NCI-H2171 treated with DMSO at 0.1 percent for 48 hours (cell line): ENCODE results near the gene HEPACAM.

Experiments used
- DNase-seq: peaks from one replicate; lab custom pipeline; 2025; lab: John Stamatoyannopoulos, UW

The HEPACAM gene

DNA sequence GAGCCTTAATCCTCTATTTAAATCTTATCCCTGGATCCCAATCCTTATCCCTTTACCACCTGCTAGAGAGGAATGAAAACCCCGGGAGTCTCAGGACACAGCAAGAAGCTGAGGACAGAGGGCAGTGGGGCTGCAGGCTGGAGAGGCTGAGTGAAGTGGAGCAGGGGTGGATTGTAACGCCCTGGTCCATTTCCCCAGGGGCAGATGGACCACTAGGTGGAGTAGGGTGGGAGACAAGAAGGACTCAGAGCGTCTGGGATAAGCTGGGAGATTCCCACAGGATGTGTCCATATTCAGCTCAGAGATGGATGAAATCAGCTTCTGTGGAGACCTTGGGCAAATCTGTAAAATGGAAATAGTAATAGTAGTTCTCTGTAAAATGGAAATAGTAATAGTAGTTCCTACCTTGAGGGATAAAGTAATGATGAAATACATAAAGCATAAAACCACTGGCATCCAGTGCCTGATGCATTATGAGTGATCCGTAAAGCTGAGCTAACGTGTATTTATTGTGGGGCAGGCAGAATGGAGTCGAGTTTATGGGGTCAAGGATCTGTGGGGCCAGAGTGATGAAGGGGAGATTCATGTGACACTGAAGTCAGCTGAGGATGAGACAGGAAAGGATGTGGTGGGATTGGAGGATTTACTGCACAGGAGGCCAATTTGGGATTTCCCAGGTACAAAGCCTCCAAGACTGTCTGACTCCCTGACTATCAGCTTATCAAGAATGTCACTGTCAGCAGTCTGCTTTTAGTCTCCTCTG, 36.3 kb downstream of the HEPACAM start:
- no peak for DNase-seq

DNA sequence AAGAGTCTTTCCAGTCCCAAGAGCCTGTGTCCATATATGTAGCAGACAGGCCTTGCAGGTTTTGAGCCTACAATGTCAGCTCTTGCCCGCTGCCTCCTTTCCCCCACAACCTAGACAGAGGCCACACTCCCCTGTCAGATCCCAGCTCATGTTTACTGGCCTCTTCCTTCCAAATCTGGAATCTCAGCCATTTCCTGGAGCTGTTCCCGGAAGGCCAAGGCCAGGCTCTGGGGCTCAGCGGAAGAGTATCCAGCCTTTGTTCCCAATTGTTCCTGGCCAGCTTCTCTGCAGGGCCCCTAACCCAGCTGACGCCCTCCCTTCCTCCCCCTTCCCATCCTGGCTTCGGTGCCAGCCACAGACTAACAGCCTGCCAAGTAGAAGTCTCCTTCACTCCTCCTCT, 37.1 kb downstream of the HEPACAM start:
- no peak for DNase-seq

GRCh38 chr11:124898263-124898680, 37.6 kb downstream of the HEPACAM start:
- DNase-seq, result no peak

DNA sequence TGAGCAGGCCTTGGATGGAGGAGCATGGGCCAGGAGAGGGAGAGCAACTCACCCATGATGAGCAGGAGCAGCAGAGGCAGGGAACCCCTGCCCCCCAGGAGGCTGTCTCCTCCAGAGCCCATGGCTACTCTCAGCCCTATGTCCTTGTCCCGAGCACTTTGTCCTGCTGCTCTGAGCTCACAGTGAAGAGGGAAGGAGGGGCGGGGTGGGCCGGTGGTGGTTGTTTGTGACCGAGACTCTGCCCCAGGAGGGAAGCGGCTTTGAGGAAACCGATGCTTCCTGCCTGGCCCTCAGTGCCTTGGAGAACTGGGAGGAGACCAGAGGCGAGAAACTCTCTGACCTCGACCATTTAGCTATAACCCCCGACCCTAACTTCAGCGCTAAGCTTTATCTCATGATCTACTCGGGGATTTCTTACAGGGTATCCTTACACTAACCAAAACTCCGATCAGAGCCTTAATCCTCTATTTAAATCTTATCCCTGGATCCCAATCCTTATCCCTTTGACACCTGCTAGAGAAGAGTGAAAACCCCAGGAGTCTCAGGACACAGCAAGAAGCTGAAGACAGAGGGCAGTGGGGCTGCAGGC, 38.1 kb downstream of the HEPACAM start, which contains the start of gene ROBO4:
TSS of gene ROBO4 (minus strand) at position 192 of the 589 bp plus-strand sequence. CDS start at position 122, 70 bp downstream.
- no peak for DNase-seq

DNA sequence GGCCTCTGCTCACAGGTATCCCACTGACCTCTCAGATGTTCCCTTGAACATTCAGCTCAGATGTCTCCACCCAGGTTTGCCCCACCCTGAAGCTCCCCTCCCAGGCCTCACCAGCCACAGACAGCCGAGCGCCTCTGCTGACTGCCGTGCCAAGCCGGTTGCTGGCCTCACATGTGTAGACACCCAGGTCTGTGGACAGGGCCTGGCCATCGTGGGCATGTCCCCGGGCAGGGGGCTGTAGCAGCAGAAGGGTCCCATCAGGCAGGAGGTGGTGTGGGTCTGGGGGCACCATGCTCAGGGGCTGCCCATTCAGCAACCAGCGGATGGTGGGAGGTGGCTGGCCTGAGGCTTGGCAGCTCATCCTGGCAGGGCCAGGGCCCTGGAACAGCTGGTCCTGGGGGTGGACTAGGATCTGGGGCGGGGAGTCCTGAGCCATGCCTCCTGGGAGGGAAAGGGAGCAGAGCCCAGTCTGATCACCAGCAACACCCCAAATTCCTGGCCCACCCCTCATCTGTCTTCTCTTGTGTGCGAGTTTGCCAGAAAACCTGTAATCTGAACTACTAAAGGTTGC, 38.9 kb downstream of the HEPACAM start:
- DNase-seq, result no peak

DNA sequence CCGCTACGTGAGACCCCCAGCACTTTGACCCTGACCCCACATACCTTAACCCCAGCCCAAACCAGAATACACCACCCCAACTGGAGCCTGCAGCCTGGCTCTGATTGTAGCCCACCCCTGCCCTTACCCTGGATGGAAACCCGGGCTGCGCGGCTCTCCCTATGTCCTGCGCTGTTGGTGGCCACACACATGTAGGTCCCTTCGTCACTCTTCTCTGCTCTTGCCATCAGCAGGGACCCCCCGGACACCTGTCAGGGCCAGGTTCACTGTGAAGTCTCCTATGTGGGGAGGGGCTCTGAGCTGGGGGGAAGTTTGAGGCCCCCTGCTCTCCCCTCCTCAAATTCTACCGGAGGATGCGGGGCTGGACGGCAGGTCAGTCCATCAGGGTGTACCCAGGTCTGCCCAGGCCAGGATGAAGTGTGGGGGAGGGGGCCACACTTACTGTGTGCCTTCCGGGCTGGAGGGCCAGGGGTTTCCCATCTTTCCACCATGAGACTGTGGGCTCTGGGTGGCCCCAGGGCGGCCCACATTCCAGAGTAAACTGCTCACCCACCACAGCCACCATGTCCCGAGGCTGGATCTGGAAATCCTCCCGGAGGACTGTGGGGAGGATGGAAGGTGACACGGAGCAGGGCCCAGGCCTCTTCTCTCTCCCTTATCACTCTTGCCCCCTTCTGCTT, 39.6 kb downstream of the HEPACAM start:
- no peak for DNase-seq

DNA sequence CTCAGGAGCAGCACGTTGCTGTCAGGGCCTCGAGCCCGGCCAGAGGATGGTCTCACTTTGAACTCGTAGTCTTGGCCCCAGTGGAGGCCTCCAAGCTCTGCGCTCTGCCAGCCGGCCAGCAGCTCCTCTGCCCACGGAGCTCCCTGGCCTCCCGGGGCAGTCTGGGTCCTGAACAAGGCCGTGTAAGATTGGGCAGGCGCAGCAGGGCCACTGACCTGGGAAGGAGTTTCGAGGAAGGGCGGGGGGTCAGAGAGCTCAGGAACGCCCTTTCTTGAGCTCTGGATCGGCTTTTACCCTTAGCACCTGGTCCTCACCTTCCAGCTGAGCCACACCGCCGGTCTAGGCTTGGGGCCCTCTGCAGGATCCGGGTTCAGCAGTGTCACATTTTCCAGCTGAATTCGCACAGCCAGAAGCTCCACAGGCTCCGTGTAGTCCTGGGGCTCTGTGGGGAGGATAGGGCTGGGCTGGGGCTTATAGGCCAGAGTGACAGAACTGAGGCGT, 40.3 kb downstream of the HEPACAM start:
- DNase-seq, result no peak

DNA sequence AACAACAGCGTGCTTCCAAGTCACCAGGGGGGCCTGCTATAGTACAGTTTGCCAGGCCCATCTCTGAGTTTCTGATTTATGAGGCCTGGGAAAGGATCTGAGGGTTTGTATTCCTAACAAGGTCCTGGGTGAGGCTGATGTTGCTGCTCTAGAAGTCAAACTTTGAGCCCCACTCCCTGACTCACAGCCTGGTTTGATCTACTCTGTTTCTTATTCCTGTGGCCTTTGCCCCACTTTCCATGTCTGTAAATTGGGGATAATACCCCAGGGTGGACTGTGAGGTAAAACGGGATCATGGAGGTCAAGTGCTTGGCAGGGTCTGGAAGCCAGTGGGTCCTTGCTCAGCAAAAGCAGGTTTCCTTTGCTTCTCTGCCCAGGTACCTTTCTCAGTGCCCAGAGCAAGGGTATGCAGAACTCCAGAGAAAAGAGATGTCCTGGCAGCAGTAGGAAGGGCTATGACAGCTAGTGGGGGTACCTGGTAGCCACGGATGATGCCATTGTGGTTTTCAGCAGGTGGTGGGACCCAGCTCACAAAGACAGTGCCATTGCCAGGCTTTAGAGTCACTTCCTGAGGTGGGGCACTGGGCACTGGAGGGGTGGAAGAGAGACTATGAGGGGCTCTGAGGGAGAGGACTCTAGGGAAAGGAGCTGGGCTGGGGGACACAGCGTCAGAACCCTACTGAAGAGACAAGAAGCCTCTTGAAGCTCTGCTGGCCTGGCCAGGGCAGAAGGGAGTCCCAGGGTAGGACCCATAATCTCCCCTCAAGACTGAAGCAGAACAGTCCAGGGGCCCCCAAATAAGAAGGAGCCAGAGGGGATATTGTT, 41.0 kb downstream of the HEPACAM start:
- DNase-seq, result no peak

DNA sequence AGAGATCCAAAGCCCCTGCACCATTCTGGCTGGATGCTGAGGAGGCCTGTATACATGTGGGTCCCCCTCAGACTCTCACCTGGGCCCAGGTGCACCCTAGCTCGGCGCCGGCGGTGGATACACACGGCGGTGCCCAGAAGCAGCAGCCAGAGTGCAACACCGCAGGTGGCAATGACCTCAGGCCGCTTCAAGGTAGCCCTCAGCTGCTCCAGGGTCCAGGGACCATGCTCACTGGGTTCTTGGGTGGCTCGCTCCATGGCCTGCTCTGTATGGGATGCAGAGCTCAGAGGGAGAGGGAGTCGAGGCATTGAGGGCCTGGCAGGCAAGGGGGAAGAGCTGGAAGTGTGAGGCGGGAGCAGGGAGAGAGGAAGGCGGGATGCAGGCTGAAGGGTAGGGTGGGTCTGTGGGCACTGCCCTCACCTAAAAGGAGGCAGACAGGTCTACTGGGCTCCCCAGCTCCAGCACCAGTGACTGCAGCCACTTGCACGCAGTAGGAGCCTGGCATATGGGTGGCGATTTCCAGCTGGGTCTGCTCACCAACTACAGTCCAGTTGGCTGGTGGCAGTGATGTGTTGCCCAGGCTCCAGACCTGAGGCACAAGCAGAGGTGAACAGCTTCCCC, 42.0 kb downstream of the HEPACAM start:
- no peak for DNase-seq

DNA sequence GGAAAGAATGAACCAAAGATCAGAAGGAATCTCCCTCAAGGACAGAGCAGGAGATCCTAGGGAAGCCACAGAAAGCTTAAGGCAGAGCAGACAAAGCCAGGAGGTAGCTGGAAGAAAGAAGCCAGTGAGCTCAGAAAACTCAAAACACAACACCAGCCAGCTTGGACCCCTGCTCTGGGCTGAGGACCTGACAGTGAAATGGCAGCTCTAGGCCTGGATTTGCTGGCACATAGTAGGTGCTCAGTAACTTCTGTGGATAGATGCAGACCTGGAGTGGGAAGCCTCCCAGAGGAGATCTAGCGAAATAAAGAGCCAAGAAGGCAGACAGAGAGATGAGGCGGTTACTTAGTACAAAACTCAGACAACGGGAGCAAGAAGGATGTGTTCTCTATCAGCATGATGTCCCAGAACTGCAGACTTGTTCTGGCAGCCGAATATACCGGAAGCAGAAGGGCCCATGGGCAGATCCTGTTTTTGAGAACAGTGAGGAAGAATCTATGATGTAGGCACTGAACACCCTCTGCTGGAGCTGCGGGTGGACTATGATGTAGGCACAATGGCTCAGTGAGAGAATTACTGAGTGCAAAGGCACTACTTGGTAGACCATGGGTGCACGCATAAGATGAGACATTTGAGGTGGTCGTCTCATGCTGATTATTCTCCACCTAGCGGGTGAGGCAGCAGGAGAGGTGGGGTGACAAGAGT, 42.9 kb downstream of the HEPACAM start:
- no peak for DNase-seq

DNA sequence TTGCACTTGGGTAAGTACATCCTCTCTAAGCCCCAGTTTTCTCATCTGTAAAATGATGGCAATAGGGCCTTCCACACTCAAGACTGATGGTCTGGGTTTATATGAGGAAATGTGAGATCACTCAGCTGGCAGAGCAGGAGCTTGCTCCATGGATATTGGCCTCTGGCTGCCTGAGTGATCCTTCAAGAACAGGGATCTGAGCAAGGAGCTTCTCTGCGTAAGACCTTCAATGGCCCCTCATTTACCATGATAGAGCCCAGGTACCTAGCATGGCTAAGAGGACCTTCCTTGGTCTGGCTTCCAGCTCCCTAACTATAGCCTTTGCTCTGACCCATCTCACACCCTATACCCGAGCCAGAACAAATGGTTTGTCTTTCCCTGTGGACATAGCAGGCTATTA, 43.7 kb downstream of the HEPACAM start:
- no peak for DNase-seq

DNA sequence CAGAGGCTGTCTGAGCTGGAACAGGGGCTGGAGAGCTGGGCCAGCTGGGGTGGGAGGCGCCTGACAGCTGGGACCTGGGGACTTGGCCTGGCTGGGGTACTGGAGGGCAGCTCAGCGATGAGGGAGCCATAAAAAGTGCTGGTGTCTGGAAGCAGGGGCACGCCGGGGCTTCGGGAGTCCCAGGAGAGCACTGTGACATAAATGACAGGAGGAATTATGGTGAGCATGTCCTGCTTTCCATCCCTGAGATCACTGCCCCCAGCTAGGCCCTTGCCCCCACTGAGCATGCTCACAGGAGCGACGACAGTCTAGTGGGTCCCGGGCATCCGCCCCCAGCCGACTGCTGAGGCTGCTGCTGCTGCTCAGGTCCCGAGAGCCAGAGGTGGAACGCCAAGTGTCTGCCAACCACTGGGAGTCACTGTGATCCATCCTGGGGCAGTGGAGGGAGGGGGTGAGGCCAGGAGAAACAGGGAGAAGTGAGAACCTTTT, 44.4 kb downstream of the HEPACAM start:
- no peak for DNase-seq

GRCh38 chr11:124890683-124891372, 45.0 kb downstream of the HEPACAM start:
- no peak for DNase-seq

- no peak for DNase-seq
These were observed 45.7 kb downstream of the HEPACAM start for GRCh38 chr11:124890151-124890550.

DNA sequence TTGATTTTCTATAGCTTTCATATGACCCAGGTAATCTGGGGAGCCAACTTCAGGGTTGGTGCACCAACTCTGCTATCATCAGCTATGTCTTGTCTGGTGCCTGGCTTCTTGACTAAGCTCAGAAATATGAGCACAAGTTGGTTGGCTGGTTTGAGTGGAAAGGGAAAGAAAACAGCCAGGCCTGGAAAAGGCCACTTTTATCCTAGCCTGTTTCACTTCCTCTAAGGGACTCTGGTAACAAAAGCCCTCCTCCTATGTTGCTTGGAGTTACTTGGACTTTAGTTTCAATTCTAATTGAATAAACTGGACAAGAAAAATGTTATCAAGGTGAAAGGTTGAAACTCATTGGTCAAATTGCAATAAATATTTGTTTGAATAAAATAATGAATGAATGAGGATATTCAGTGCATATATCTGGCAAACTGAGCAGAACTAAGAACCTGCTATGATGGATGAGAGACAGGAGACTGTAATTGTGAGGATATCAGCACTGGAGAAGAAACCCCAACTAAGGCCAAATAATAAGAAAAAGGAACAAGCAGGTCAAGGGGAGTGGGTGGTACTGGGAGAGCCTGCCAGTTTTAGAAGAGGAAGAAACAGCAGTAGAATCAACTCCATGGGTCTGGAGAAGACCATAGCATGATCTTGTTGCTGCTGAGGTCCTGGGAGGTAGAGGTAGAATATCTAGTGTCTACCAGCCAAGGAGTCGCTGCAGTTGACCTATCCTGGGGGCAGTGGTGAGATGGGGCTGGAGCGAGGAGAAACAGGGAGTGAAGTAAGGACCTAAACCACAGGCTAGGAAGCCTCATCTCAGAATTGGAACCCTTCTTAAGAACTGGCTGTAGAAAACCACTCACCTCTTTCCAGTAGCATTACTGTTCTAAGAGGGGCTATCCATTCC, 46.4 kb downstream of the HEPACAM start:
- DNase-seq, result no peak

DNA sequence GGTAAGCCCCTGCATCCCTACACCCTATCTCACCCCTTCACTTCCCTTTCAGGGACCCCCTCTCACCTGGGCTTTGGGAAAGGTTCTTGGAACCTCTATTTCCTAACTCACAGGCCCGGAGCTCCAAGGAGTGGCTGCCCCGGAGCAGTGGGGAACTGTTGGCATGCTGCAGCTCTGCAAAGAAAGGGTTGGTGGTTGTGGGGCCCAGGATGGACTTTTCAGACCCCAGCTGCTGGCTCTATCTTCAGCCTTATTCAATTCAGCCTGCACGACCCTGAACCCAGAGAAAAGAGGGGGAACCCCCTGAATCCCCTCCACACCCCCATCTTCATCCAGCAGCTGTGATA, 48.2 kb downstream of the HEPACAM start:
- DNase-seq, result no peak

- no peak for DNase-seq
These were observed 48.7 kb downstream of the HEPACAM start for GRCh38 chr11:124886978-124887666.

DNA sequence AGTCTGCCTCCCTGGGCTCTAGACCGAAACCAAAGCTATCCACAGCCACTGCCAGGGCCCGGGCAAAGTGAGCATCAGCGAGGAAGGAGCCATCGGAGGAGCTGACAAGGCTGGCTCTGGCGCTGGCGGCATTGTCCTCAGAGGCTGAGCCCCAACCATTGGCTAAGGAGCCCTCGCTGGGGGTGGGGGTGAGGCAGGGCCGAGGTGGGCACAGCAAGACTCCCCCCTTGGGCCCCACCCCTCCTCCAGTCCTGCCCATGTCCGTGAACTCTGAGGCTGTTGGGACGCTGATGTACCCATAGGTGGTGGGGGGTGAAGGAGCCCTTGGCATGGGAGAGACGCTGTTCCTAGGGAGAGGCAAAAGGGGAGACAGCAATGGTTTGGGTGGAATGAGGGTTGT, 49.4 kb downstream of the HEPACAM start:
- no peak for DNase-seq
